Endodermal cell (in vitro differentiated cells): Measurements from ENCODE around the gene PHTF1. TPM values are rescaled to one million over a fixed set of nuclear protein-coding genes. Genes with fewer than 3 reads are reported as not detected.

ENCODE experiments used
- DNase-seq: peaks from one replicate; pipeline ENCODE4 v3.0.0-alpha.2; 2017
- H3K27ac ChIP-seq: 2 replicates; pipeline ENCODE4 v1.5.1; 2013; ENCODE audit warnings: mild to moderate bottlenecking, low read depth, low read length, moderate library complexity
- H3K27me3 ChIP-seq: 2 replicates; pipeline ENCODE4 v1.6.1; 2013; ENCODE audit warnings: mild to moderate bottlenecking, low read length, moderate library complexity; ENCODE audit not compliant: insufficient read depth, control insufficient read depth, poor library complexity, severe bottlenecking
- H3K36me3 ChIP-seq: 2 replicates; pipeline ENCODE4 v1.7.0; 2013; ENCODE audit warnings: mild to moderate bottlenecking, low read length, moderate library complexity; ENCODE audit not compliant: control insufficient read depth, insufficient read depth
- H3K4me1 ChIP-seq: one replicate; pipeline ENCODE4 v1.7.0; 2013; ENCODE audit warnings: low read length; ENCODE audit not compliant: control insufficient read depth, insufficient read depth
- H3K4me3 ChIP-seq: 2 replicates; pipeline ENCODE4 v1.5.1; 2013; ENCODE audit warnings: mild to moderate bottlenecking, low read length, moderate library complexity
- H3K9ac ChIP-seq: 2 replicates; pipeline ENCODE4 v1.6.1; 2013; ENCODE audit warnings: mild to moderate bottlenecking, low read length, moderate library complexity; ENCODE audit not compliant: poor library complexity, severe bottlenecking; ENCODE audit errors: extremely low read depth
- H3K9me3 ChIP-seq: 2 replicates; pipeline ENCODE4 v1.6.1; 2013; ENCODE audit warnings: mild to moderate bottlenecking, low read length, moderate library complexity; ENCODE audit not compliant: control insufficient read depth
- H3K27ac Mint-ChIP-seq: 2 replicates; pipeline ENCODE4 v1.8.0; 2020; ENCODE audit warnings: mixed read lengths
- H3K27me3 Mint-ChIP-seq: 2 replicates; pipeline ENCODE4 v1.8.0; 2021; ENCODE audit warnings: mild to moderate bottlenecking, mixed read lengths; ENCODE audit not compliant: insufficient read depth
- H3K36me3 Mint-ChIP-seq: 2 replicates; pipeline ENCODE4 v1.8.0; 2020; ENCODE audit warnings: low read depth, mixed read lengths
- H3K4me1 Mint-ChIP-seq: 2 replicates; pipeline ENCODE4 v1.8.0; 2020; ENCODE audit warnings: mixed read lengths
- H3K4me3 Mint-ChIP-seq: 2 replicates; pipeline ENCODE4 v1.8.0; 2020; ENCODE audit warnings: mild to moderate bottlenecking, moderate library complexity, mixed read lengths
- H3K9me3 Mint-ChIP-seq: 2 replicates; pipeline ENCODE4 v1.8.0; 2020; ENCODE audit warnings: mild to moderate bottlenecking, mixed read lengths
- CTCF ChIP-seq: fragments of 200-600 bp; sonication (generic); conservative IDR thresholded peaks from 2 replicates; pipeline ENCODE4 v1.5.0; 2021; ENCODE audit warnings: antibody characterized with exemption, mild to moderate bottlenecking
- WGBS, 2 experiments: methylation state at CpG; one replicate each; pipeline versions ENCODE4 v1.1.5 to v1.1.7; 2013; ENCODE audit warnings: missing lambda C conversion rate in 2 of 2, mixed read lengths in 1 of 2; ENCODE audit not compliant: insufficient coverage in 1 of 2, insufficient read length in 1 of 2; 5-methylcytosine and 5-hydroxymethylcytosine counted together
- total RNA-seq, 2 donors: library from RNA; stranded (reverse); fragmentation: NEBNext Ultra II Directional in 1 of 2; extraction: Animal tissue kit (Norgen Biotek cat#: 25700) in 1 of 2; gene quantifications; 2 replicates in 1 of 2; 3 replicates in 1 of 2; pipeline ENCODE4 v1.2.1, GENCODE V29; 2021

Gene PHTF1
- total RNA-seq, 2 donors from 2014 or later = 43.8 to 56.5 TPM

- peaks cover 76% of the 10 kb centered on the region for H3K36me3 Mint-ChIP-seq
Measured at GRCh38 chr1:113692342-113692741, 66.9 kb downstream of the PHTF1 start.

GRCh38 chr1:113691184-113691583 lies 68.1 kb downstream of the PHTF1 start:
- no peaks in the 10 kb centered on the region for H3K4me1 ChIP-seq
- peaks cover 44% of the 10 kb centered on the region for H3K9me3 Mint-ChIP-seq
- no peak for DNase-seq
- H3K36me3 ChIP-seq = peaks cover 37% of the 10 kb centered on the region
- H3K36me3 Mint-ChIP-seq = peaks cover 68% of the 10 kb centered on the region
- peaks cover 49% of the 10 kb centered on the region for H3K9me3 ChIP-seq
- no peak for TF ChIP-seq CTCF
- no peak overlapping the region for H3K4me3 ChIP-seq
- H3K27me3 Mint-ChIP-seq = no peaks in the 10 kb centered on the region
- WGBS, 2 experiments = 93% methylated on average over 1 to 2 of the region's 2 CpGs
- no peaks in the 10 kb centered on the region for H3K27me3 ChIP-seq
- no peak overlapping the region for H3K27ac ChIP-seq
- H3K27ac Mint-ChIP-seq = no peak overlapping the region
- no peak overlapping the region for H3K9ac ChIP-seq
- no peak overlapping the region for H3K4me3 Mint-ChIP-seq
- no peaks in the 10 kb centered on the region for H3K4me1 Mint-ChIP-seq

More at GRCh38 chr1:113692342-113692741, 66.9 kb downstream of the PHTF1 start:
- 96 to 100% methylated on average over 1 to 2 of the region's 2 CpGs for WGBS, 2 experiments
- Histone ChIP-seq H3K36me3 (peaks cover 49% of the 10 kb centered on the region), H3K9me3 (peaks cover 51% of the 10 kb centered on the region), H3K27ac (no peak overlapping the region), H3K4me3 (no peak overlapping the region), H3K27me3 (no peaks in the 10 kb centered on the region), H3K4me1 (no peaks in the 10 kb centered on the region), H3K9ac (no peak overlapping the region)
- no peaks in the 10 kb centered on the region for H3K27me3 Mint-ChIP-seq
- H3K4me1 Mint-ChIP-seq = no peaks in the 10 kb centered on the region
- H3K4me3 Mint-ChIP-seq = no peak overlapping the region
- no peak for DNase-seq
- H3K9me3 Mint-ChIP-seq = peaks cover 45% of the 10 kb centered on the region
- H3K27ac Mint-ChIP-seq = no peak overlapping the region
- TF ChIP-seq CTCF = no peak

GRCh38 chr1:113686891-113687618 lies 72.2 kb downstream of the PHTF1 start:
- Histone ChIP-seq H3K4me1 (no peaks in the 10 kb centered on the region), H3K36me3 (peaks cover 47% of the 10 kb centered on the region), H3K9me3 (peaks cover 16% of the 10 kb centered on the region), H3K27me3 (no peaks in the 10 kb centered on the region), H3K4me3 (no peak overlapping the region), H3K9ac (no peak overlapping the region), H3K27ac (no peak overlapping the region)
- Mint-ChIP-seq H3K4me3 (no peak overlapping the region), H3K36me3 (peaks cover 46% of the 10 kb centered on the region), H3K9me3 (peaks cover 14% of the 10 kb centered on the region), H3K27ac (no peak overlapping the region), H3K4me1 (peaks cover 4% of the 10 kb centered on the region), H3K27me3 (no peaks in the 10 kb centered on the region)
- no peak for TF ChIP-seq CTCF
- 86 to 95% methylated on average over 1 to 3 of the region's 3 CpGs for WGBS, 2 experiments
- no peak for DNase-seq
